ENCODE measurements around the gene NEB.

DNA sequence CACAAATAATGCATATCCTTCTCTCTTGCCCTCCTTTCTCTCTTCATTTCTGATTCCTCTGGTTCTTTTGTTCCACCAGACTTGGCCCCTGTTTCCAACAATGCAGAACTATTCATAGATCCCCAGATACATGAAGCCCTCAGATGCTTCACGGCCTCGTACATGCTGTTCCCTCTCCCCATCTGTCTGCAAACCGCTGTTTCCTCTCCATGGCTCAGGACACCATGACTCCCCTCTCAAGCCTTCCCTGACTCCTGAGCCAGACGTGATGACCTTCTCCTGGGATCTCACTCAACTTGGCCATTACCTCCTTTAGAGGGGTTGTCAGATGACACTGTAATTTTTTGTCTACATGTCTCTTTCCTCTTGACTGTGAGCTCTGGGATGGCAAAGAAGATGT lies 15.5 kb downstream of the NEB start:
- TF ChIP-seq, protein P1, sequence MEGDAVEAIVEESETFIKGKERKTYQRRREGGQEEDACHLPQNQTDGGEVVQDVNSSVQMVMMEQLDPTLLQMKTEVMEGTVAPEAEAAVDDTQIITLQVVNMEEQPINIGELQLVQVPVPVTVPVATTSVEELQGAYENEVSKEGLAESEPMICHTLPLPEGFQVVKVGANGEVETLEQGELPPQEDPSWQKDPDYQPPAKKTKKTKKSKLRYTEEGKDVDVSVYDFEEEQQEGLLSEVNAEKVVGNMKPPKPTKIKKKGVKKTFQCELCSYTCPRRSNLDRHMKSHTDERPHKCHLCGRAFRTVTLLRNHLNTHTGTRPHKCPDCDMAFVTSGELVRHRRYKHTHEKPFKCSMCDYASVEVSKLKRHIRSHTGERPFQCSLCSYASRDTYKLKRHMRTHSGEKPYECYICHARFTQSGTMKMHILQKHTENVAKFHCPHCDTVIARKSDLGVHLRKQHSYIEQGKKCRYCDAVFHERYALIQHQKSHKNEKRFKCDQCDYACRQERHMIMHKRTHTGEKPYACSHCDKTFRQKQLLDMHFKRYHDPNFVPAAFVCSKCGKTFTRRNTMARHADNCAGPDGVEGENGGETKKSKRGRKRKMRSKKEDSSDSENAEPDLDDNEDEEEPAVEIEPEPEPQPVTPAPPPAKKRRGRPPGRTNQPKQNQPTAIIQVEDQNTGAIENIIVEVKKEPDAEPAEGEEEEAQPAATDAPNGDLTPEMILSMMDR (conservative IDR thresholded peaks at IDR 0.05; ENCODE audit: low read length) = no peak
- no peak for TF ChIP-seq EZH2phosphoT487 (IDR thresholded peaks at IDR 0.05; ENCODE audit: borderline replicate concordance)

Measured in Loucy (cell line).